ENCODE data around the gene SKIC8.

The SKIC8 gene

DNA sequence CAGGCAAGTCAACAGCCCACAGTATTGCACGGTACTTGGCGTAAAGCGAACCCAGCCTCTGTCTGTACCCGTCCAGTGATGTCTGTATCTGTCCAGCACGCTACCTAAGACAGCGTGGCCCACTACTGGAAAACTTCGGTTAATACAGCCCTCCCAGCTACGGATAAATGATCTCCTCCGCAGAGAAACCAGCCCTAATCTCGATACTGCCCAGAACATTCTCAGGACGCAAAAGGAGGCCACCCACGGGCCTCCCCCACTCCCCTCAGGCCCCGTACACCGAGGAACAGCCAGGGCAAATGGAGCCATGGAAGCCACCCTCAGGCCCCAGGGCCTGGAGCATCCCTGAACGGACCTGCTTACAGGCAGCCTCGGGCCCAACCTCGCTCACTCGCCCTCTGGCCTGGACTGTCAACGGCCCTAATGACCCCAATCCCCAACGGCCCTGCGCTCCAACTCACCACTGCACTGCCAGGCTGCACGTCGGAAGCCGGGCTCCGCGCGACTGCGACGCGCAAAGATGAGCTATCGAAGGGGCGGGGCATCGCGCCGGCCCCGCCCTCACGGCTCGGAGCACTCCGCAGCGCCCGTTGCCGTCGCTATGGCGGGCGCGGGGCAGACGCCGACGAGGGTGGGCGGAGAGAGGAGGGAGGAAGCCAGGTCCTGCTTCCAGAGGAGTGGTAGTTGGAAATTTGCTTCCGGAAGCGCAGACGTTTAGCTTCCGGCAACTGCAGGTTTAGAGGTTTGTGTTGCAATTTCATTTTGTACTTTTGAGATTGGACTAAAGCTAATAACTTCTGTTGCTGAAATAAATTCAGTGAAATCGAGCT, at the start of gene SKIC8:
Gene SKIC8 (minus strand): TSS at position 509 of the 830 bp plus-strand sequence. CDS start 3,923 bp downstream, outside the sequence.
- peak; percentile 92 for DNase-seq (ENCODE audit: low spot score)

DNA sequence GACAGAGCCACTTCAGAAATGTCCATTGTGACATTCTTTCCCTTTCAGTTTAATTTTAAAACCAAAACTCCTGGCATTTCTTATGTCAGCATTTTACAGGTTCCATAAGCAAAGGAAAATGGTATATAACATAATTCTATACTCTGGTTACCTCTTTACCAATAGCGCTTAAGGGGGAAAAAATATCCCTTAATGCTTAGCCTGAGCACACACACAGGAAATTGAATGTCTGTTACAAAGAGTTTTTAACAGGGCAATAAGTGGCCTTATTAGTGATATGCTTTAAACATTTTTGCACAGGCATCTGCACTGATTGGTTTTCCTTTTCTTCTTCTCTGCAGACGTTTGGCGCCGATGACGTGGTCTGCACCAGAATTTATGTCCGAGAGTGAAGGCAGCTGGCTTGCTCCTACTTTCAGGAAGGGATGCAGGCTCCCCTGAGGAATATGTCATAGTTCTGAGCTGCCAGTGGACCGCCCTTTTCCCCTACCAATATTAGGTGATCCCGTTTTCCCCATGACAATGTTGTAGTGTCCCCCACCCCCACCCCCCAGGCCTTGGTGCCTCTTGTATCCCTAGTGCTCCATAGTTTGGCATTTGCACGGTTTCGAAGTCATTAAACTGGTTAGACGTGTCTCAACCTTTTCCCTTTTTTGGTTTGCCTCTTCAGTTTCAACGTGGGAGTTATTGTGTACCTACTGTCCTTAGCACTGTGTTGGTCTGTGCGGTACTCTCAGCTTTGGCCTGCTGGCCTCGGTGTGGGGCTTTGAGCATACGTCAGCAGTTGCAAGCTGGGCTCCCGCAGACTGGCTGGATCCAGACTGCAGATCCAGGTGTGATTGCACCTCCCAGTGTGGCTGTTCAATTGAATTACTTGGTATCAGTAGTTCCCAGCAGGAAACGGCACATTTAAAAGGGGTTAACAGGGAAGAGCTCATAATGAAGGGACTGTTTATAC, 48.5 kb upstream of the SKIC8 start:
- no peak for DNase-seq (ENCODE audit: low spot score)

DNA sequence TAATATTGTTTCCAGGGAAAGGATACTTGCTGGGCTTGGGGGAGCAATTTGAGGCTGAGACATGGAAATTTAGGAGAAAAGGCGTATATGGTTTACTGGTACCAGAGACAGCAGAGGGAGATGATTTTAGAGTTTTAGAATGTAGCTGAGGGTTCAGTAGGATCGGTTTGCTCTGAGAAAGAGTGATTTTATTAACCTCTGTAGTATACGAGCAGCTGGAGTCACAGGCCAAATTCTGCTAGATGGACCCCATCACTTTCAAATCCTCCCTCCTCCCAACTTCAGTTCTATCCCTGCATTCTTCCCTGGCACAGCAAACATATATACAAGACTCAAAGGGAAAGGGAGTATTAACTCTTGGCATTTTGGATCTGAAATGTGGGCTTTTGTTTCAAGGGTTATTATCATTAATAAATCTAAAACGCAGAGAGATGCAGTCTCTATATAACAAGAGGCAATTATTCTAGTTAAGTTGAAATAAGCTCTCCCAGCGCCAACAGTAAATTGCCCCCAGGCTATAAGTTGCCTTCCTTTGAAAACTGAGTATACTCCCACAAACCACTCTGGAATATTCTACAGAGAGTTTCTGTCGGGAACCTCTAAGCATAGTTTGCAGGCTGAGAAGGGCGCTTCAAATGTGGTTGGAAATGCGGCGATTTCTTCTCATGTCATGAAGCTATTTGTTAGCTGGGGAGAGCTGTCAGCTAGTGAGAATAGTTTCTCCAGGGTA, 46.2 kb upstream of the SKIC8 start:
- no peak for DNase-seq (ENCODE audit: low spot score)

DNA sequence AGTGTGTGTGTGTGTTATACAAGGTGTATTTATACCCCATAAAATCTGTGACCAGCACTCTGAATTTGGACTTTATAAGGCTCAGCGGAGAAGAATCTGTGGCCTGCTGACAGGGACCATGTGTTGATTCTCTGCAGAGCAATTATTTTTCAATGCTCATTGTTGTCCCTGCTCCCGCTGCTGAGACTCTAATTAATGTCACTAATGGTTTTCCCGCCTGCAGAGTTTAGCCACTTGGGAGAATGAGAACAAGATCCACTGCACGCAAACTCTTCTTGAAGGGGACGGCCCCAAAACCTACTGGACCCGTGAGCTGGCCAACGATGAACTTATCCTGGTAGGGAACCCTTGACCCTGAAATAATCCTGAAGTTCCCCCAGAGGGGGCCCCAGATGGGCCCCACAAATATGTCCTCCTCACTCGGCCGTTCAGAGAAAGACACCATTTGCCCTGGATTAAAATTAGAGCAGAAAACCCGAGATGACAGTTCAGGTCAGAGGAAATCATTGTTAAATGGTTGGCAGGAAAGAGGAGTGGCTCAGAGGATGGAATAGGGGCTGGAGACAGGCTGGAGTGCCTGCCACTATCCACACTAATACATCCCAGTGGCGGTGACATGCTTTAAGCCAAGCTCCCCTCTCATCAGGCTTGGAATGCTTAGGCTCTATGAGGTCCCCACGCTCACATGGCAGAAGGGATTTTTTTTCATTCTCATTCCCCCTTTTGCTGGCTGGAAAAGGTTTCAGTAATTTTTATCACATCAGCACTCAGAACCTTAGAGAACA, 44.1 kb upstream of the SKIC8 start:
- DNase-seq (ENCODE audit: low spot score) = no peak

DNA sequence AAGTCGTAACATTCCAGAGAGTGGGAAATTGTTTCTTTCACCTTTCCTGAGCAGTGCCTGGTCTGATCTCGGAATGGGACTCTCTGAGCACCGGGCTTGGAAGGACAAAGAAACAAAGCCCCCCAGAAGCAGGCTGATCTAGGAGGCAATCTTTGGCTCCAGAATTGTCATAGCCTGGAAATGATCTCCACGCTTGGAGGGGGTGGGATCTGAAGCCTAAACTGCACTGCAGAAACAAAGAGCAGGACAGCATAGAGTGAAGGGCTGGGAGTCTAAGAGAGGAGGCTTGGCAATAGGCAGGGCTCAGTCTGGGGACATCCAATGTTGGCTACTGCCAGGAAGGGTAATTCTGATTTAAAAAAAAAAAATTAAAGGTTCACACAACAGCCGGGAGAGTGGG, 42.6 kb upstream of the SKIC8 start:
- DNase-seq (ENCODE audit: low spot score) = no peak

DNA sequence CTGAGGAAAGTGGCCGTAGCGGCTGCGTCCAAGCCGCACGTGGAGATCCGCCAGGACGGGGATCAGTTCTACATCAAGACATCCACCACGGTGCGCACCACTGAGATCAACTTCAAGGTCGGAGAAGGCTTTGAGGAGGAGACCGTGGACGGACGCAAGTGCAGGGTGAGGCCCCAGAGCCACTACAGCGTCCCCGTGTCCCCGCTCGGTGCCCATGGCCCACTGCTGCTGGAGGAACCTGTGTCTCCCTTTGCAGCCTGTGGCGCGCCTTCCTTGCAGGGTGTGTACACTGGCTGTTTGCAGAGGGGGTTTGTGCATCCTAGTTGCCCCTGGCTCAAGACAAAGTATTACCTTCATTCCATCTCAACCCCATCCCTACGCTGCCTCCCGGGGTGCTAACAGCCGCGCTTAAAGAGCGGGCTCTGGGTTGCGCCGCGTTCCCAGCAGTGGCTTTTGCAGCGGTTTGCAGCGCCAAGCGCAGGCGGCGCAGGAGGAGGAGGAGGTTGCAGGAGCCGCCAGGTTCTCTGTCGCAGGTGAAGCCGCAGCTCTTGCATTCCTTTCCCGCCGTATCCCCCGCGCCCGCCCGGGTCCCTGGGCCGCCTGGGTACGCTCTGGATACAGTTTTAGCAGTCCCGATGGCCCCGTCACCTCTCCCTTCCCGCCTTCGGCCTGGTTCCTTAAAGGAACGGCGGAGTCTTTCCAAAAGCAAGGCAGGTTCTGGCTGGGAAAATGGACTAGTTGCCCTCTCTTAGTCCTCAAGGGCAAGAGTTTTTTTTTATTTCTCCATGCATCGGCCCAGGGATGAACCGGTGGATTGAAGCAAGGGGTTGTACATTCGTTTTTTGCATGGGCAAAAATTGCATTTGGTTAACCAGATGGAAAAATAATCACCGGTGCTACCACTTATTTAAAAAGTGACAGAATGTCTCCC, 41.9 kb upstream of the SKIC8 start:
- DNase-seq (ENCODE audit: low spot score) = no peak

DNA sequence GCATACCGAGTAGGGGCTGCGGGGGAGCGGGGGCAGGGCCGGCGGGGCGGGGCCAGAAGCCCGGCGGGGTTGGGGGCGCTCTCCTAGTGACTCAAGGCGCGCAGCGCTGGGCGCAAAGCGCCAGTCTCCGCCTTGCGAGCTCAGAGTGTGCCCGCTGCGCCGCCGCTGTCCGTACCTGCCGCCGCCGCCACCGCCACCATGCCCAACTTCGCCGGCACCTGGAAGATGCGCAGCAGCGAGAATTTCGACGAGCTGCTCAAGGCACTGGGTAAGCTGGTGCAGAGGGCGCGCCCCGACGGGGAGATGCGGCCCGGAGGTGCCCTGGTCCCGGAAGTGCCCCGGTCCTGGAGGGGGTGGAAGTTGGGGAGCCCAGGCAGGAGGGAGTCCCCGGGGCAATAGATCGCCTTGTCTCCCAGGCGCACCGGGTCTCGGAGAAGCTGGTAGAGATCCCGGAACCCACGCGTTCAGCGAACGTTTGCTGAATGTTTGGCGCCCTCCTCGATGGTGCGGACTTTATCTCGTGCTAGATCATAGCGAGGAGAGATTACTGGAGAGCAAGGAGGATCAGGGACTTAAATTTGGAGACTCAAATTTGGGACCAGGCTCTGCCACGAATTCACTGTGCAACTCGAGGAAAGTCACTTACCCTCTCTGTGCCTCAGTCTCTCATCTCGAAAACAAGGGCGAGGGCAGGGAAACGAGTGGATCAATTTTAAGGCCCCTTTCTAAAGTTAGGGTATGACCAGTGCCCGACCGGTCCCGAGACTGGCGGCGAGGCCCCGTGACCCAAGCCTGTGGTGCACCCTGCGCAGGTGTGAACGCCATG, 41.0 kb upstream of the SKIC8 start, which contains the start of gene CRABP1:
Gene CRABP1 (plus strand): TSS at position 123 of the 826 bp plus-strand sequence. CDS start 76 bp downstream, at position 199.
- DNase-seq (ENCODE audit: low spot score) = no peak

DNA sequence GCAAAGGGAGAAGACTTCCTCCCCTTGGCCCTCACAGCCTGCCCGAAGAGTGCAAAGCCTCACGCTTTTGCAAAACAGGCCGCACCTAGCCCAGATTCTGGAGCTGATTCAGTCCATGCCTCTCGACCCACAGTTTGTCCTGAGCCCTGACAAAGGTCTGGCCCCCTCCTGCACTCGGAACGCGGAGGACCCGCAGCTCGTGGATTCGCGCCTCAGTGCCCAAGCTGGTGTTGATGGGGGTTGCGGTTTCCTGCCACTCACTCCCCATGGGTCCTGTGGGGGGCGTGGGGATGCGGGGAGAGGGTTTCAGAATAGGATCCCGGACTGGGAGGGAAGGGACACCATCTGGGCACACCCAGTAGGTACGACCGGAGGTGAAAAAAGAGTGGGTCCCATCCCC, 40.1 kb upstream of the SKIC8 start:
- no peak for DNase-seq (ENCODE audit: low spot score)

DNA sequence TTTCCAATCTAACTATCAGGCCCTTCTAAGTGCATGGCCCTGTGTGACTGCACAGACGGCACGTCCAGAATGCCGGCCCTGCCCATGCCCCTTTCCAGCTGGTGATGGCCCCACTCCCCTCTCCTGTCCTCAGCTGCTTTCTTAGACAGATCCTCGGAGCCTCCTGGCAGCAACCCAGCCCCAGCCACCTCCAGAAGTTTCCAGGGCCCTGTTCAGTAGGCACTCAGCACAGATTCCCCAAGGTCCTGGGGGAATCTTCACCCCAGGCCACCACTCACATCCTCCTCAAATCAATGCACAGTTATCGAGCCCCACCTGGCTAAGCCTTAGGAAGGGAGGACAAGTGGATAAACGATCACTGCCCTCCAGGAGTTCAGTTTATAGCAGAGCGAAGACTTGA, 39.4 kb upstream of the SKIC8 start:
- DNase-seq (ENCODE audit: low spot score) = no peak

DNA sequence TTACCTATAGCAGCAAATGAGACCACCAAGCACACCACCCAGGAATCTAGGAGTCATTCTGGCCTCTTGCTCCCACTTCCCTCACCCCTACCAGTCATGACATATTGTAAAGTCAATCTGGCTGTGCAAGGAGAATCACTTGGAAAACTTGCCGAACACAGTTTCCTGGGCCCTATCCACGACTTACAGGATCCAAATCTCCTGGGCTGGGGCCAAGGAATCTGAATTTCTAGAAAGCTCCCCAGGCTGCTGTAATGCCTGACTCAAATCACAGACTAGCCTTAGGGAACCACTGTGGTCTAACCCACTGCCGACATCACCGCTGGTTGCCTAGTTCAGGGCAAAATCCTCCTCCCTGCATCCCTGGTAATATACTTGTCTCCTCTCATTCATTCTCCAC, 36.6 kb upstream of the SKIC8 start:
- DNase-seq (ENCODE audit: low spot score) = no peak

DNA sequence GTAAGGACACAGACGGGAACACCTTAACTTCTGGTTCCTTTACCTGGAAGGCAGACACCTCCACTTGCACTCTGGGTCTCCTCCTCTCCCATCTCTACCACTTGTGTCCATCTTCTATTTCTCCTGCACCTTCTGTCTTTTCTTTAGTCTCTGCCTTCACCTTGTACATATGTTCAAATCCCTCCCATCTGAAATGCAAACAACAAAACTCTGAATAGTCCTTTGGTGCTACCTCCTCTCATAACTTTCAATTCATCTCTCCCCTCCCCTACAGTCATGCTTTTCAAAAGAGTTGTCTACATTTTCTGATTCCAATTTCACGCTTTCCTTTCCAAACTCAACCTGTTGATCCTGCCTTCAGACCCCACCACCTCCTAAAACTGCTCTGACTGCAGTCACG, 35.4 kb upstream of the SKIC8 start:
- DNase-seq (ENCODE audit: low spot score) = no peak

DNA sequence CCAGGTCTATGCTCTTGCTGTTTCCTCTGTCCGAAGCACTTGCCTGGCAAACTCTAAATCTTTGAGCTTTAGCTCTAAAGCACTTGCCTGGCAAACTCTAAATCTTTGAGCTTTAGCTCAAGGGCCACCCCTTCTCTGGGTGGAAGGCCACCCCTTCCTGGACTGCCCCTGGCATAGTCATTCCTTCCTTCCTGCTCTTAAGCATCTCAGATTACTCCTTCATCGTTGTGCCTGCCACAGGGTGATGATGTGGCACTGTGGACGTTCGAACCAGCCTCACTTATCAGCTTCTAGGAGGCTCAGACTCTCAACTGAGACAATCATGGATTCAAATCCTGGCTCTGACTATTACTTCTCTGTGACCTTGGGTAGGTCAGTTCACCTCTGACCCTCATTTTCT, 30.2 kb upstream of the SKIC8 start:
- no peak for DNase-seq (ENCODE audit: low spot score)

DNA sequence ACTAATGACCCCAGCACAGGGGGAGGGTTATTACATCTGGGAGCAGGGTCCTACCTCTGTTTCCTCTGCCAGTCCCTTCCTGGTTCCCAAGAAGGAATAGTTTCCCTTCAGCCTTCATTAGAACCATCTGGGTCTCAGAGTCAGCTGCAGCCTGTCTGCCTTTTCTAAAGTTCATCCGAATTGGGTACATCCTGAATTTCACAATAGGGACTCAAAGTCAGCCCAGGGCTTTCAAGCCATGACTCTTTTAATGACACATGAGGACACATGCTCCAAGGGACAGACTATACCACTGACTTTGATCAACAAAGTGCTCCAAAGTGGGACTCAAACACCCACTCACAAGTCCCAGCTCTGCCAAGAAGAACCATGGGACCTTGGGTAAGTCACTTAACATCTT, 28.1 kb upstream of the SKIC8 start:
- no peak for DNase-seq (ENCODE audit: low spot score)

DNA sequence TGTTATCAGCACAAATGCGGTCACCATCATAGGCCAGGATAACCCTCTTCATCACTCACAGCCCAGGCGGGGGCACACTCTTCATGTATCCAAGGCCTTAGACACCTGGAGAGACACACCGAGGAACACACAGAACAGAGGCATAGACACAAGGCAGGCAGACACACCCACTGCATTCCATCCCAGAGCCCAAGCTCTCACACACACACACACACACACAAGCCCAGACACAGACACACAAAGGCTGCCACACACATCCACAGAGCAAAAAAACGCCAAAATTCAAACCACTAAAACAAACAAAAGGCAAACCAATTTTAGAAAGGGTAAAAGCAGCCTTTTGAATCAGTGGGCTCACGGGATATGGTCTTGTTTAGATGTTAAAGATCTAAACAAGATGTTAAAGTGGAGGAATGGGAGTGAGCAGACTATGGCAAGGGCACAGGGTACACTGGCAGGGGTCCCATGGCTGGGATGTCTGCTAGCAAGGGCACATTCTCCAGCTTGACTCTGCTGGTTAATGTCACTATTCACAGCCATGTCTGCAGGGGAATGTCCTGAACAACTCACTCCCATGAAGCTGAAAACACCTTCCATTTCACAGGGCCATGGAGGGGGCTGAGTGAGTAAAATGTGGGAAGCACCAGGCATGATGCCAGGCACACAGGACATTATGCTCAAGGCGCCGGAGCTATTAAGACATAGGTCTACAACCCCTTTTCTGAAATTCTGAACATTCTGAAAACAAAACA, 25.9 kb upstream of the SKIC8 start:
- no peak for DNase-seq (ENCODE audit: low spot score)

DNA sequence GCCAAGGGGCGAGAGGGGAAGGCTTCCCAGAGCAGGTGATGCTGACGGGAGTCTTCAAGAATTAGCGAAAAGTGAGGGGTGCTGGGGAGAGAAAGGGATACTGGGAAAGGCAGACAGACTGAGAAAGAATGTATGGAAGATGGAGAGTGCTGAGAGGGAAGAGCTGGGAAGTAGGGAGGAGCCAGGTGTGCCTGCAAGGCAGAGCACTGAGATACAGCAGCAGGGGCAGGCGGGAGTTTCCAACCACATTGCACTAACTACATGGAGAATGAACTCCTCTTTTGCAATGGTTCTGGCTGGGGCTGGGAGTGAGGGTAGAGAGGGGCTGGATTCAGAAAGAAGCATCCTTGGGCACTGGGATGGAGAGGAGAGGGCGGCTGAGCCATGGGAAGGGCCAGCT, 24.7 kb upstream of the SKIC8 start:
- no peak for DNase-seq (ENCODE audit: low spot score)

DNA sequence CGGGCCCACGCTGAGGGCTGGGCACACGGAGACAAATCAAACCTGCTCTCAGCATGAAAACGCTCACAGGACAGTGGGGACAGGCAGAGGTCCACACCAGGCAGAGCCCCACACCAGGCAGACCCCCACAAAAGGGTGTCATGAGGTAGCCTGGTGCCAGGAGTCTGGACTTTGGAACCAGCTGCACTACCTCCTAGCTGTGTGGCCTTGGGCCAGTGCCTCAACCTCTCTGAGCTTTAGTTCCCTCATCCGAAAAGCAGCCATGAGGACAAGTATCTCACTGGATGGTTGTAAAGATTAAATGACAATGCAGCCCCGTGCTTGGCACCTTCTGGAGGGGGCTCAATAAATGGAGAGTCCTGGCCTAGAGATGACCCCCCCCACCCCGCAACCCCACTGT, 24.3 kb upstream of the SKIC8 start:
- no peak for DNase-seq (ENCODE audit: low spot score)

DNA sequence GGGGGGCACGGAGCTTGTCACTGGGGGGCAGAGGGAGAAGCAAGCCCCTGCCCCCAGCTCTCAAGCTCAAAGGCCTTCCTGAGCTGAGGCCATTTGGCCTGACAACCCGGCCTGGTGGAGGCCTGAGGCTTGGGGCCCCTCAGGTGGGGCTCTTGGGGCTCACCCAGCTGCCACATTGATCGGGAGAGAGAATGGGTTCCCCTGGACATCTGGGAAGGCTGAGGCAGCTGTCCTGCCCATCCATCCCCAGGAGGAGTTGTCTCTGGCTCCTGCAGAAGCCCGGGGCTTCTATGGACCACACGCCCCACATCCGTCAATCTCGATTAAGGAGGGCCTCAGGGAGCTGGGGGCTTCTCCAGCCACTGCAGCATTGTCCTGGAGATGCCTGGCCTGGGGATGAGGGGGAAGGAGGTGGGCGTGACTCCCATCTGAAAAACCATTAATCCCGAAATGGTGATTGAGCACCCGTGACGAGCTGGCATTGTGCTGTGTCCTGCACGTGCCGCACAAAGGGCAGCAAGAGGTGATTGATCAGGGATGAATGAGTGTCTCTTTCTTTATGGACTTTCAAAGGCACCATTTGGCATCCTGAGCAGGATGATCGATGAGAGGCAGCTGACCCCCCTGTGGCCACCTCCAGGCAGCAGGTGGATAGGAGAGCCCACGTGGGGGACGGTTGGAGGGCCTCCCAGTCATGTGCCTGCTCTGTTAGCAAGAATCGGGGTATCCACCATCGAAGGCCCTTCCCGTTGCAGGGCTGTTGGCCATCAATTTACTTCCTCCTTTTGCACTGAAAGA, 23.5 kb upstream of the SKIC8 start:
- no peak for DNase-seq (ENCODE audit: low spot score)

DNA sequence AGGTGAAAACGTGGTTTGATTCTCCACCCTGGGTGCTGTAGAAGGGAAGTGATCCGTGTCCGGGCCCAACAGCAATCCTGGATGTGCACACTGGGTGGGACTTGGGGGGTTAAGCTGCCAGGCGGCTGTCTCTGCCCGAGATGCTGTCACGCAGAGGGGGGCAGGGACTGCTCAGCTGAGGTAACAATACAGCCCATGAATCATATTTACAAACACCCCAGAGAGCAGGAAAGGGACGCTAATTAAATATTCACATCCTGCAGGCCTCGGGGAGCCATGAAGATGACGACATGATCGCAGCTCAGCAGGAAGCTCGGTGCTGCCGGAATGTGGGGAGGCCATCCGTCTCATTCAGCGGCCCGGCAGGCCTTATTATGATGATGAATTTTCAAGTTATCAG, 22.8 kb upstream of the SKIC8 start:
- no peak for DNase-seq (ENCODE audit: low spot score)
